ENCODE data around the gene ATXN7. TPM values are rescaled to one million over a fixed set of nuclear protein-coding genes. Genes with fewer than 3 reads are reported as not detected.

ATXN7 gene
- total RNA-seq, 1 donor from 2014 or later: 5.1 TPM

DNA sequence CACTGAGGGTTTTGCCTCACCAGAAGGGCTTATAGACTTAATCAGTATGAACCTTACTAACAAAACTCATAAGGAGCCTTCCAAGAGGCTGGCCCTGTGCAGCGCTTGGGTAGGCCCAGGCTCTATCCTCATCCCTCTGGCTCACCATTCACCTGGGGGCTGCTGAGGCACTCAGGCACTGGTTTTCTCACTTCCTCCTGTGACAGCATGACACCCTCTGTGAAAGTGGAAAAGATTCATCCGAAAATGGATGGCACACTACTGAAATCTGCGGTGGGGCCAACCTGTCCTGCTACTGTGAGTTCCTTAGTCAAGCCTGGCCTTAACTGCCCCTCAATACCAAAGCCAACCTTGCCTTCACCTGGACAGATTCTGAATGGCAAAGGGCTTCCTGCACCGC, 118.3 kb downstream of the ATXN7 start:
- no peak for DNase-seq (ENCODE audit: low read depth in 2 of 2)

DNA sequence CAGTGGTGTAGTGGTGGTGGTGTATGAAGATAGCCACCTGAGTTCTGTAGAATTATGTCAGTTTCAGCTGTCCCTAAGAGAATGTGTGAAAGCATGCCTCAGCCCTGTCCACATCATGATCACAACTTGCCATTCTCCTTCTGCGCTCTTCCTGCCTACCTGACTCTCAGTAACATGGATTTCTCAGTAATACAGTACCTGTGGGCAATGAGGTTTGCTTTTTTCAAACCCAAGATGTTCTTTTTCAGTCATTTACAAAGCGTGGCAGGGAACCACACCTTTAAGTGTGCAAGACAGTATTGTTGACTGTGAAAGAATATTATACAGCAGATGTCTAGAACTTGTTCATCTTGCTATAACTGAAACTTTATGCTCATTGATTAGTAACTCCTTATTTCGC, 120.7 kb downstream of the ATXN7 start:
- DNase-seq (ENCODE audit: low read depth in 2 of 2): no peak

DNA sequence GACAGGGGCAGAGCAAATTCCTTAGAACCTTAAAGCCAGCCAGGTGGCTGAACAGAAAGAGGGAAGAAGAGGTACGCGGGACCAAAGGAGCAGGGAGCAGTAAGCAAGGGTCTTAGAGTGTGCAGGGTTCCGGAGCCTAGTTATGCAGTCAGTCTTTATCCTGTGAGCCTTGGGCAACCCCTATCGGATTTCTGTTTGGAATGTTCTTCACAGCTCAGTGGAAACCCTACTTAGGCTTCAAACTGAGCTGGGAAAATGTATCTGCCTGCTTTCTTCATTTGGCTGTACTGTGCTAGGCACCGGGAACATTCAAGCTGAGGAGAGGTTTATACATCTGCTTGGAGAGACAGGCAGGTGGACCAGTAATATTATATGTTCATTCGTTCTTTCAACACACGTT, 122.5 kb downstream of the ATXN7 start:
- no peak for DNase-seq (ENCODE audit: low read depth in 2 of 2)

GRCh38 chr3:63986831-63987230, 123.2 kb downstream of the ATXN7 start:
- no peak for DNase-seq (ENCODE audit: low read depth in 2 of 2)

DNA sequence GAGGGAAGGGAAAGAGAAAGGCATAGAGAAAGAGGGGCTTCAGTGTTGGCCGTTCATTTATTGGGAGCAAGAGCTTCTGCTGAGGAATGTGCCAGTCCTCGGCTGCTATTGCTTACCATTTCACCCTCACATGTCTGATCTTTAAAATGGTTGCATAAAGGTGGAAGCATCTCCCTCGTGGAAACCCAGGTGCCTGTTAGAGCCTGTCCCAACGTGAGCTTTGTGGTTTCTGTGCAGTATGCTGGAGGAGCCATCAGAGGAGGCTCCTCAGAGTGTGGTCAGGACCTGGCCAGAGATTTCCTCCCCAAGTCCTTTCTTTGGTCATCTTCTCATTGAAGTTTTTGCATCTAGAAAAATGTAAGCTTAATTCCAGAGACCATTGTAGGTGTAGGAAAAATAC, 125.3 kb downstream of the ATXN7 start:
- DNase-seq (ENCODE audit: low read depth in 2 of 2): no peak

DNA sequence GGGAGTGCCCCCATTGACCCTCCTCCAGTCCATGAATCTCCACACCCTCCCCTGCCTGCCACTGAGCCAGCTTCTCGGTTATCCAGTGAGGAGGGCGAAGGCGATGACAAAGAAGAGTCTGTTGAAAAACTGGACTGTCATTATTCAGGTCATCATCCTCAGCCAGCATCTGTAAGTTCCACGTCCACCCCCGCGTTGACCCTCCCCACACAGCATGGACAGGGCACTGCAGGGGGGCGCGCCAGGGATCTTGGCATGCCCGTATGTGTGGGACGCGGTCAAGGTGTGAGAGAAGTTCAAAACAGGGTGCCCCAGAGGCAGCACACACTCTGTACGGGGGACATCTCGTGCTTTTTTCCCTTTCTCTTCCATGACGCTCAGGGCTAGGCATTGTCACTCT, 126.5 kb downstream of the ATXN7 start:
- DNase-seq (ENCODE audit: low read depth in 2 of 2): no peak

GRCh38 chr3:63990733-63991132, 127.1 kb downstream of the ATXN7 start:
- DNase-seq (ENCODE audit: low read depth in 2 of 2): peak in 1 of 2 donors; percentile 75

GRCh38 chr3:63991666-63992065, 128.0 kb downstream of the ATXN7 start:
- DNase-seq (ENCODE audit: low read depth in 2 of 2): no peak

DNA sequence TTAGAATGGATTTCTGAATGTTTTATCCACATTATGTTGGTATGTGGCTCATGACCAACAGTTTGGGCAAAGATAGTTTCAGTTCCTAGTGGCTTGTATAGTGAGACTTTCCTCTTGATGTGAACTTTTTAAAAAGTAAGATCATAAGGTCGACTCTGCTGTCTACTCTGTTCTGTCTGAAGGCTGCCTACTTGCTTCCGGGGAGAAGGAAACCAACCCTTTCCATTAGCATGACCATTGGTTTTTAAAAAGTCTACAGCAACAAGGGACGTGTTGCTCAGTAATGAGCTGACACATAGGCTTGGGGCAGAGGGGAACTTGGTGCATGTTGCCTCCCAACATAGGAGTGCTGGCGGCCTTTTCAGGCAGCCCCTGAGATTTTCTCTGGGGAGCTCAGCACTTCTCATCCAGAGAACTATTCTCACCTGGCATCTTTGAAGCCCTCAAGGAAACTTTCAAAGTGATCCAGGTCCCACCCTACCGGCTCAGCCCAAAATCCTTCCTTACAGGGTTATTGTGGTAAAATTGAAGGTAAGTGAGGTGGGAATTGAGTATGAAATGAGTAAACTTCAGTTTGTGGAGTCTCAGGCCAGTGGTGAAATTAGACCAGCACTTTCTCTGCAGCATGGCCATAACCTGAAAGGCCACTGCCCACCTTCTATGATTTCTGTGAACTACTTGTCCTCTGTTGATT, 129.0 kb downstream of the ATXN7 start:
- no peak for DNase-seq (ENCODE audit: low read depth in 2 of 2)

DNA sequence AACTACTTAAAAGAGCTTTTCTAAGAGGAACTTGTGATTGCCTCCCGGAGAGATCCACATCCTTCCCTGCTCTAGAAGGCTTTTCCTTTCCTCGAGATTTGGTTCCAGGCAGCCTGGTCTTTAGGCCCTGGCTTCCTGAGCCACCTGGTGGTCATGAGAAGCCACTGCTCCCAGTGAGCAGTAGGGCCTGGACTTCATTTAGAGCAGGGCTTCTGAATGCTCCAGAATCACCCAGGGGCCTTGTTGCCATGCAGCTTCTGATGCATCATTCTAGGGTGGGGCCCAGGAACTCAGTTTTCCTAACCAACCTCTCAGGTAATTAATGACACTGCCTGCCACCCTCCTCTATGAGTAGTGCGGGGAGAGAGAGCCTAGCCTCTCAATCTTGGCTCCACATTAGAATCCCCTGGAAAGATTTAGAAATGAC, 130.0 kb downstream of the ATXN7 start:
- DNase-seq (ENCODE audit: low read depth in 2 of 2): peak in 1 of 2 donors; percentile 79

- no peak for DNase-seq (ENCODE audit: low read depth in 2 of 2)
Measured at GRCh38 chr3:63995086-63995485, 131.4 kb downstream of the ATXN7 start.

GRCh38 chr3:63998852-63999754, 135.4 kb downstream of the ATXN7 start:
- no peak for DNase-seq (ENCODE audit: low read depth in 2 of 2)

DNA sequence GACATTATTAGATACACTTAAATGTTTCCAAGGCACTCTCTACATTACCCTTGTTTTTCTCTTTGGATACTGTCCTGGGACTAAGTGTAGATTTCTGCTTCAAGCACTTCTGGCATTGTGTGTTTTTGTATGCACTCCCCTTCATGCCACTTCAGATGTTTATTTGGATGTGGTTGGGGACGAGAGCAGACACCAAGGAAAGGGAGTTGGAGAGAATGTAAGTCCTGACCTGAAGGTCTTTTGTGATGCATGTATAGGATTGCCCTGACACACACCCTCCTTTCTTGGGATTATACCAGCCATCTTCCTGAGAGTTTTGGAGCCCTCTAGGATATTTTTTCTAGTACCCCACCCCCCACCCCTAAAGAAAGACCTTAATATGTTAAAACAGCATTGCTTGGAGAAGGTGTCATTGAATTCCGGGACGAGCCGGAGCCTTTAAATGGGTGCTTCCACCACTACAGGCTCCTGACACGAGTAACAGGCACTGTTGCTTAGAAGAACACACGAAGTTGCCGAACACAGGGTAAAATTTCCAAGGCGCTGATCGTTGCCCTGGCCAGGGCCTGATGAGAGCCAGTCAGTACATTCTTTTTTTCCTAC, 136.9 kb downstream of the ATXN7 start:
- no peak for DNase-seq (ENCODE audit: low read depth in 2 of 2)

GRCh38 chr3:64002233-64002632, 138.6 kb downstream of the ATXN7 start:
- no peak for DNase-seq (ENCODE audit: low read depth in 2 of 2)

DNA sequence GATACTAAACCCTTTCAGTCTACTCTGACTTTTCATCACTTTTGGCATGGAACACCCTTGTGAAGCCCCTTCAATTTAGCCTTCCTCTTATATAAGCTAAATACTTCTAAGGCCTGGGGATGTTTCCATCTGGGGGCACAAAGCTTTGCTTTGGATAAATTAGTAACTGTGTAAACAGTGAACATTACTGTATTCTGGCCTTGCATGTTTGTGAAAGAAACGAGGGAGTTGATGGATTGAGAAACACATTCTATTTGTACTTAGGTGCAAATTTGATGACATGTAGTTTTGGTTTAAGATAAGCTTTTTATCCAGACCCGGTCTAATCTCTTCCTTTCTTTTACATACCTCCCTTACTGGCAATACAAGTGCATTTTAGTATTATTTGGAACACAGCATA, 139.9 kb downstream of the ATXN7 start:
- no peak for DNase-seq (ENCODE audit: low read depth in 2 of 2)

GRCh38 chr3:64008017-64008416, 144.3 kb downstream of the ATXN7 start:
- no peak for DNase-seq (ENCODE audit: low read depth in 2 of 2)

GRCh38 chr3:64008487-64009351, 145.1 kb downstream of the ATXN7 start:
- DNase-seq (ENCODE audit: low read depth in 2 of 2): peak; percentile 87

DNA sequence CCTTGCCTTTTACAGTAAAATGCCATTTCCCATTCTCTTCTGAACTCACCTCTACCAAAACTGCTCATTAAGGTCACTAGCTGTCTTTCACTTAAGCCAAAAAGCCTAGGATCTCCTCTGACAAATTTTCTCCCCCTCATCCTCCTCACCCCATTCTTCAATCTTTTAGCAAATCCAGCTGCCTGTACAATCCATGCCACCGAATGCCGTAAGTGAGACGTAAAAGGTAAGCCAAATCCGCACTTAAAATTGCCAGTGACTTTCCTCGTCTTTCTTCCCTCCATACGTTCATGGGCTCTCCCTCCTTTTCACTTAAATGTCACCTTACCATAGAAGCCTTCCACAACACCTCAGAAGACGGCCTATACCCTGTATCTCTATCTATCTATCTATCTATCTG, 145.9 kb downstream of the ATXN7 start:
- DNase-seq (ENCODE audit: low read depth in 2 of 2): no peak

DNA sequence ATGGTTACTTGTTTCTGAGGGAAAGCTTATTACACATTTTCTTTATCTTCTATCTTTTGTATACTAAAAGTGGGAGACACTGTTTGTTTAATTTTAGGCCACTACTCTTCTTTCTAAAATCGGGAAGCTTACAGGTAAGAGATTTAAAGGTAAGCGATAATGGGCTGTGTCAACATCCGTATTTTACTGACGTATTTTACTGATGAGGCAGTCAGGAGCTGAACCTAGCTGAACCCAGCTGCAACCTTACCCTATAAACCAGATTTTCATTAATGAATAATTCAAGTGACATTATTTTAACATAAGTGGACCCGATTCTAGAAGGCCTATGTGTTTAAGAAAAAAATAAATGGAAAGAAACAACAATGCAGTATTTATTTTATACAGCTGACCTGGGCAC, 146.5 kb downstream of the ATXN7 start:
- DNase-seq (ENCODE audit: low read depth in 2 of 2): no peak

- peak in 1 of 2 donors; percentile 30 for DNase-seq (ENCODE audit: low read depth in 2 of 2)
Measured at GRCh38 chr3:64011685-64012084, 148.0 kb downstream of the ATXN7 start.

- no peak for DNase-seq (ENCODE audit: low read depth in 2 of 2)
Measured at GRCh38 chr3:64016941-64017620, 153.4 kb downstream of the ATXN7 start.

Measured in dermis microvascular lymphatic vessel endothelial cell (primary cell).